ENCODE results near the gene GNPAT. TPM values are rescaled to one million over a fixed set of nuclear protein-coding genes. Genes with fewer than 3 reads are reported as not detected.

The GNPAT gene
- total RNA-seq, 4 donors from 2014 or later, result 33.9 to 41.9 (median 38.8) TPM

GRCh38 chr1:231317306-231318014 lies 76.4 kb downstream of the GNPAT start:
- Histone ChIP-seq H3K27me3 (no peaks in the 10 kb centered on the region), H3K9me3 (no peaks in the 10 kb centered on the region), H3K36me3 (no peaks in the 10 kb centered on the region), H3K4me3 (replicated peaks in 1 of 3) (no peak overlapping the region), H3K27ac (no peak overlapping the region), H3K4me1 (no peaks in the 10 kb centered on the region)
- intact Hi-C loops (cut with DNase I), result no loop called here
- no peak for TF ChIP-seq CTCF (IDR thresholded peaks at IDR 0.05)
- no peak for TF ChIP-seq POLR2A (IDR thresholded peaks at IDR 0.05)
- 94% methylated on average over 20 to 40 of the region's 44 CpGs for WGBS, 2 donors
- DNase-seq, result no peak

GRCh38 chr1:231318015-231318355 lies 77.0 kb downstream of the GNPAT start:
- 96% methylated on average over 15 of the region's 15 CpGs for WGBS, 2 donors
- H3K27me3 ChIP-seq, result no peaks in the 10 kb centered on the region
- H3K4me3 ChIP-seq (replicated peaks in 1 of 3), result no peak overlapping the region
- intact Hi-C loops (cut with DNase I), result no loop called here
- no peaks in the 10 kb centered on the region for H3K4me1 ChIP-seq
- no peak for DNase-seq
- H3K36me3 ChIP-seq, result no peaks in the 10 kb centered on the region
- H3K9me3 ChIP-seq, result no peaks in the 10 kb centered on the region
- TF ChIP-seq CTCF (IDR thresholded peaks at IDR 0.05) (no peak), POLR2A (IDR thresholded peaks at IDR 0.05) (no peak)
- H3K27ac ChIP-seq, result no peak overlapping the region

GRCh38 chr1:231318568-231318967 lies 77.6 kb downstream of the GNPAT start:
- 85 to 95% methylated on average over 4 of the region's 4 CpGs for WGBS, 2 donors
- Histone ChIP-seq H3K4me1 (no peaks in the 10 kb centered on the region), H3K27ac (no peak overlapping the region), H3K4me3 (replicated peaks in 1 of 3) (no peak overlapping the region), H3K36me3 (no peaks in the 10 kb centered on the region), H3K9me3 (no peaks in the 10 kb centered on the region), H3K27me3 (no peaks in the 10 kb centered on the region)
- no peak for DNase-seq
- intact Hi-C loops (cut with DNase I), result no loop called here
- TF ChIP-seq CTCF (IDR thresholded peaks at IDR 0.05) (no peak), POLR2A (IDR thresholded peaks at IDR 0.05) (no peak)

- no peaks in the 10 kb centered on the region for H3K9me3 ChIP-seq
- no peaks in the 10 kb centered on the region for H3K36me3 ChIP-seq
- H3K27me3 ChIP-seq, result no peaks in the 10 kb centered on the region
- H3K27ac ChIP-seq, result no peak overlapping the region
- intact Hi-C loops (cut with DNase I), result no loop called here
- no peaks in the 10 kb centered on the region for H3K4me1 ChIP-seq
- WGBS, 2 donors, result 92 to 96% methylated on average over 9 of the region's 9 CpGs
- no peak overlapping the region for H3K4me3 ChIP-seq (replicated peaks in 1 of 3)
- TF ChIP-seq CTCF (IDR thresholded peaks at IDR 0.05) (no peak), POLR2A (IDR thresholded peaks at IDR 0.05) (no peak)
- no peak for DNase-seq
Observed at GRCh38 chr1:231319080-231319479, 78.1 kb downstream of the GNPAT start.

- no peaks in the 10 kb centered on the region for H3K27me3 ChIP-seq
- no peaks in the 10 kb centered on the region for H3K36me3 ChIP-seq
- WGBS, 2 donors, result 80 to 81% methylated on average over 7 of the region's 7 CpGs
- DNase-seq, result no peak
- no peak overlapping the region for H3K27ac ChIP-seq
- no peak for TF ChIP-seq POLR2A (IDR thresholded peaks at IDR 0.05)
- no peak for TF ChIP-seq CTCF (IDR thresholded peaks at IDR 0.05)
- H3K4me3 ChIP-seq (replicated peaks in 1 of 3), result no peak overlapping the region
- no peaks in the 10 kb centered on the region for H3K4me1 ChIP-seq
- no peaks in the 10 kb centered on the region for H3K9me3 ChIP-seq
- intact Hi-C loops (cut with DNase I), result no loop called here
Observed at GRCh38 chr1:231322880-231323530, 82.0 kb downstream of the GNPAT start.
